ENCODE measurements around the gene HDAC4.

The HDAC4 gene

GRCh38 chr2:239227661-239228371 lies 173.0 kb downstream of the HDAC4 start:
- no peak for DNase-seq

GRCh38 chr2:239226677-239227581 lies 173.9 kb downstream of the HDAC4 start:
- no peak for DNase-seq

GRCh38 chr2:239225871-239226561 lies 174.8 kb downstream of the HDAC4 start:
- DNase-seq = no peak

GRCh38 chr2:239225371-239225851 lies 175.4 kb downstream of the HDAC4 start:
- no peak for DNase-seq

- no peak for DNase-seq
These were observed 175.9 kb downstream of the HDAC4 start for GRCh38 chr2:239224955-239225354.

- no peak for DNase-seq
These were observed 176.6 kb downstream of the HDAC4 start for GRCh38 chr2:239224199-239224570.

GRCh38 chr2:239223310-239224198 lies 177.3 kb downstream of the HDAC4 start:
- DNase-seq = no peak

GRCh38 chr2:239222706-239223309 lies 178.0 kb downstream of the HDAC4 start:
- no peak for DNase-seq

GRCh38 chr2:239222312-239222660 lies 178.5 kb downstream of the HDAC4 start:
- DNase-seq = no peak

- no peak for DNase-seq
These were observed 179.8 kb downstream of the HDAC4 start for GRCh38 chr2:239220981-239221396.

- DNase-seq = no peak
These were observed 180.5 kb downstream of the HDAC4 start for GRCh38 chr2:239220341-239220740.

GRCh38 chr2:239216614-239217273 lies 184.1 kb downstream of the HDAC4 start:
- DNase-seq = peak; percentile 24

GRCh38 chr2:239215988-239216613 lies 184.7 kb downstream of the HDAC4 start:
- no peak for DNase-seq

GRCh38 chr2:239215136-239215925 lies 185.5 kb downstream of the HDAC4 start:
- DNase-seq = no peak

- DNase-seq = no peak
These were observed 186.1 kb downstream of the HDAC4 start for GRCh38 chr2:239214725-239215124.

- no peak for DNase-seq
These were observed 187.1 kb downstream of the HDAC4 start for GRCh38 chr2:239213643-239214101.

GRCh38 chr2:239212929-239213642 lies 187.7 kb downstream of the HDAC4 start:
- DNase-seq = no peak

GRCh38 chr2:239212121-239212928 lies 188.5 kb downstream of the HDAC4 start:
- DNase-seq = no peak

Data from stimulated activated CD4-positive, alpha-beta T cell treated with anti-CD3 and anti-CD28 coated beads, Interleukin-4, amount 100 ng/mL, for 1 hour (primary cell).